ENCODE data around the gene LRRC42.

Gene LRRC42

GRCh38 chr1:53944469-53945182 lies 1.5 kb upstream of the LRRC42 start:
- no peak for TF ChIP-seq JUND (IDR thresholded peaks at IDR 0.05; ENCODE audit: low read depth)
- in situ Hi-C loops (cut with HindIII; ENCODE audit: low pct_unique_long_range_greater_than_20kb, low sequenced_read_pairs) = no loop called here
- DNase-seq (ENCODE audit: low read depth in 1 of 2, low spot score in 1 of 2) = no peak

- DNase-seq (ENCODE audit: low read depth in 1 of 2, low spot score in 1 of 2) = no peak
- in situ Hi-C loops (cut with HindIII; ENCODE audit: low pct_unique_long_range_greater_than_20kb, low sequenced_read_pairs) = no loop called here
Observed at GRCh38 chr1:53945183-53945432, 1.0 kb upstream of the LRRC42 start.

DNA sequence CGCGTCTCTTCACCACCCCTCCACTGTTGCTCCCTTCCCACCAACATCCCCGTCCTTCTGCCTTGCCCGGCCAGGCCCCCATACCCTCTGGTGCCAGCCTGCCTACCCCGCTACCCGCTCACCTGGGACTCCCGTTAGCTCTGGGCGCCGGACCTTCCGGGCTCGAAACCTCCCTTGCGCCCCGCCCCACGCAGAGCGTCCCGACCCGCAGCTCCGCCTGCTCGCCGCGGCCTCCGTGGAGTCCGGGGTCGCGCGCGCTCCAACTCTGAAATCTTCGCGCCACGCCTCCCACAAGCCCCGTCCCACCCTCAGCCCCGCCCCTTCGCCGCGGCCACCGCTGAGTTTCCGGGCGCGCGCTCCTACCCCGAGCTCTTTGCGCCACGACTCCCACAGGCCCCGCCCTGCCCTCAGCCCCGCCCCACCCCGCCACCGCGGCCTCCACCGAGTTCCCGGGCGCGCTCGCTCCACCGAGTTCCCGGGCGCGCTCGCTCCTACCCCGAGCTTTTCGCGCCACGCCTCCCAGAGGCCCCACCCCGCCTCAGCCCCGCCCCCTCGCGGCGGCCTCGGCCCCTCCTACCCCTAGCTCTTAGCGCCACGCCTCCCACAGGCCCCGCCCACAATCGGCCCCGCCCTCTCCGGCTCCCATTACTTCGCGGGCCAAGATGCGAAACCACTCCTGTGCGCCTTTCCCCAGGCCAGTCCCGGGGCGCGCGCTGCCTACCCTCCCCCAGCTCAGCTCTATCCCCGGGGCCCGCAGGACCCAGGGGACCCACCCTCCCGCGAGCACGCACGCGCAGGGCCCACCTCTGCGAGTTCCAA lies 508 bp upstream of the LRRC42 start, which contains the start of gene IFT25:
TSS of gene IFT25 (minus strand) at position 267 of the 819 bp plus-strand sequence. CDS start 5,617 bp downstream, outside the sequence.
- peak; percentile 64 to 96 for DNase-seq (ENCODE audit: low read depth in 1 of 2, low spot score in 1 of 2)
- in situ Hi-C loops (cut with HindIII; ENCODE audit: low pct_unique_long_range_greater_than_20kb, low sequenced_read_pairs) = no loop called here
- no peak for TF ChIP-seq JUND (IDR thresholded peaks at IDR 0.05; ENCODE audit: low read depth)

More at GRCh38 chr1:53945183-53945432, 1.0 kb upstream of the LRRC42 start:
- no peak for TF ChIP-seq JUND (IDR thresholded peaks at IDR 0.05; ENCODE audit: low read depth)

DNA sequence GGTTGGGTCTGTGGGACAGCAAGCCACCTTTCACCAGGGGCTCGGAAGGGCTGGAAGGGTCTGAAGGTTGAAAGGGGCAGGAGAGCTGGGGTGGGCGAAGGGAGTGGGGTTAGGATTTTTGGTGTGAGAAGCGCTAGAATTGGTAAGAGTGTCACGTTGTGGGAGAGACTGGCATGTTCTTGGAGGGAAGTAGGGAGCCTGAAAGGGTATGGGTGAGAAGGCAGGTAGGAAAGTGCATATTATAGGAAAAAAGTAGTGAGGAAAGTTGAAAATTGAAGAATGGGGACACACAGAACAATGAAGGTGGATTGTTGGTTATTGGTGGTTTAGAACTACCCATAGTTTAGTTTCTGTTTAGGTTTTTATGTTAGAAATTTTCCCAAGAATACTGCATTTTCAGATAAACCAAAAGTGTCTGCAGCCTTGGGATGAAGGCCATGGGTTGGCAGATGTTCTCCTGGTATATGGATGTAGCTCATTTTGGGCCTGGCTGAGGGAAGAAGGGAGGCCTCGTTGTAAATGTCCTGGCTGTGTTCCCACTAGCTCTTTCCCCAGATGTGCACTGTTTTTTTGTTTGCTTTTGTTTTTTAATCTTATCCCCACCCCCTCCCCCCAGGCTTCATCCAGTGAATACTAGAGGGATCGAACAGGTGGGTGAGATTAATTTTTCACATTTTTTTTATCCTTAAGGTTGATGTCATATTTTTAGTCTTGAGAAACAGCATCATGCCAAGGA lies 1.2 kb downstream of the LRRC42 start:
- TF ChIP-seq JUND (IDR thresholded peaks at IDR 0.05; ENCODE audit: low read depth) = no peak
- in situ Hi-C loops (cut with HindIII; ENCODE audit: low pct_unique_long_range_greater_than_20kb, low sequenced_read_pairs) = no loop called here
- no peak for DNase-seq (ENCODE audit: low read depth in 1 of 2, low spot score in 1 of 2)

DNA sequence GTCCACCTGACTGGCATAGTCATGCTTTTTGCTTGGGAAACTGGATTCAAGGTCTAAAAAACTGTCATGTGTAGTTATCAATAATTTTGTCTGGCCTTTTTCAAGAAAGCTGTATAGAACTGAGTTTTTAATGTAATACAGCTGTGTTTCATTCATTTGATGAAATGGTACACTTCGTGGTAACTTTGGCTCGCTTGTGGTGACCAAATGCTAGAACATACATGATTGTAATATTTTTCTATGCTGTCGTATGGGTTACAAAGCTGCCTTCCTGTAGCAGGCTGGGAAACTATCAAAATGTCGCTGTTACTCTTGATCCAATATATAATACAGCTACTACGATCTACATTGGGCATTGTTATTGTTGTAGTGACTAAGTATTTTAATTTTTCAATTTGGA lies 2.1 kb downstream of the LRRC42 start:
- no peak for TF ChIP-seq JUND (IDR thresholded peaks at IDR 0.05; ENCODE audit: low read depth)
- in situ Hi-C loops (cut with HindIII; ENCODE audit: low pct_unique_long_range_greater_than_20kb, low sequenced_read_pairs) = no loop called here
- no peak for DNase-seq (ENCODE audit: low read depth in 1 of 2, low spot score in 1 of 2)

DNA sequence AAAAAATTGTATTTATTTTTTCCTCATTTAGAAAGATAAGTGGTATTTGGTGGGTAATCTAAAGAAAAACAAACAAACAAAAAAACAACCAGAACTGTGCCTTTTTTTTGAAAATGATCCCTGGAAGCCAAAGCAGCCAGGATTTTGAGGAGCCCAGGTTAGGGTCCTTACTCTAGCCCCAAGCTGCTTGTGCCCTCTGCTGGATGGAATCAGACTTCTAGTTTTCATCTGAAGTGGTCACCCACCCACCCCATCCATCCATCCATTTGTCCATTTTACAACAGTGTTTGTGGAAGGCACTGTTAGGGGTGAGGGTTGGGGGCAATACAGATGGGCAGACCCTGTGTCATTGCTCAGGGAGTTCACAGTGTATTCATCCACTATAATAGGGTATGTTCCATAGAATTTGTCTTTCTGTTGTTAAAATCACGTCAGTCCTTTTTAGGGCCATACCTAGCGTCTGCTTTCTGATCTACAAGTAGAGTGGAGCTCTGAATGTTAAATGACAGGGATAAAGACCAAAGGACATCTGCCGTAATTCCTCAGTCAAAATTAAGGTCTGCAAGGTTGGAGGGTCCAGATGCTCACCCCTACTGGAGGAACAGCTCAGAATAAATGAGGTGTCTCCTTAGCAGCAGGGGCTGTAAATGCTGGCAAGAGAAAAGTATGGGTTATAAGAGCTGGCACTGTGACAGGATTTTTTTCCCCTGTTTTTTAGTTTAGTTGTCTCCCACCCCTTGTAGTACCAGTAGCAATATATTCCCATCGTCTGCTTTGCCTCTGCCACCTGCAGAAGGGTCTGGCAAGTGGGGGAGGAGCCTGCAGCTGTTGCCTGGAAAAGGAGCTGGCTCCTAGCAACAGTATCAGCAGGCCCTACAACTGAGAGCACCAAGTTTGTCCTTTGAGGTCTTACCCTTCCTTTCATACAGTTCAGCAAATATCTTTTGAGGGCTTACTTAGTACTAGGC lies 3.2 kb downstream of the LRRC42 start:
- in situ Hi-C loops (cut with HindIII; ENCODE audit: low pct_unique_long_range_greater_than_20kb, low sequenced_read_pairs) = no loop called here
- DNase-seq (ENCODE audit: low read depth in 1 of 2, low spot score in 1 of 2) = peak in 1 of 2 experiments; percentile 55
- no peak for TF ChIP-seq JUND (IDR thresholded peaks at IDR 0.05; ENCODE audit: low read depth)

- in situ Hi-C loops (cut with HindIII; ENCODE audit: low pct_unique_long_range_greater_than_20kb, low sequenced_read_pairs) = no loop called here
- no peak for DNase-seq (ENCODE audit: low read depth in 1 of 2, low spot score in 1 of 2)
- TF ChIP-seq JUND (IDR thresholded peaks at IDR 0.05; ENCODE audit: low read depth) = no peak
Observed at GRCh38 chr1:53951697-53952096, 5.5 kb downstream of the LRRC42 start.

- no peak for DNase-seq (ENCODE audit: low read depth in 1 of 2, low spot score in 1 of 2)
- in situ Hi-C loops (cut with HindIII; ENCODE audit: low pct_unique_long_range_greater_than_20kb, low sequenced_read_pairs) = no loop called here
- TF ChIP-seq JUND (IDR thresholded peaks at IDR 0.05; ENCODE audit: low read depth) = no peak
Observed at GRCh38 chr1:53954128-53954527, 8.0 kb downstream of the LRRC42 start.

GRCh38 chr1:53956308-53957168 lies 10.4 kb downstream of the LRRC42 start:
- DNase-seq (ENCODE audit: low read depth in 1 of 2, low spot score in 1 of 2) = no peak
- in situ Hi-C loops (cut with HindIII; ENCODE audit: low pct_unique_long_range_greater_than_20kb, low sequenced_read_pairs) = no loop called here
- TF ChIP-seq JUND (IDR thresholded peaks at IDR 0.05; ENCODE audit: low read depth) = no peak

- in situ Hi-C loops (cut with HindIII; ENCODE audit: low pct_unique_long_range_greater_than_20kb, low sequenced_read_pairs) = no loop called here
- DNase-seq (ENCODE audit: low read depth in 1 of 2, low spot score in 1 of 2) = no peak
- no peak for TF ChIP-seq JUND (IDR thresholded peaks at IDR 0.05; ENCODE audit: low read depth)
Observed at GRCh38 chr1:53957194-53957818, 11.2 kb downstream of the LRRC42 start.
